ENCODE results near the gene MIPOL1.

The MIPOL1 gene

GRCh38 chr14:37590428-37591139 lies 392.8 kb downstream of the MIPOL1 start:
- Mint-ChIP-seq H3K4me3 (peak overlapping the region in 1 of 2 donors; percentile 37), H3K36me3 (peaks cover 8 to 19% of the 10 kb centered on the region in 2 donors), H3K27ac (peak overlapping the region; percentile 96), H3K9me3 (peaks cover 4 to 8% of the 10 kb centered on the region in 2 donors), H3K27me3 (peaks cover 60 to 81% of the 10 kb centered on the region in 2 donors), H3K4me1 (peaks cover 6 to 21% of the 10 kb centered on the region in 2 donors)
- no peak for DNase-seq
- ATAC-seq (replicated peaks) = no peak

- H3K4me3 Mint-ChIP-seq = peak overlapping the region; percentile 37 to 62
- peaks cover 60 to 82% of the 10 kb centered on the region in 2 donors for H3K27me3 Mint-ChIP-seq
- H3K4me1 Mint-ChIP-seq = peaks cover 12 to 29% of the 10 kb centered on the region in 2 donors
- peak overlapping the region; percentile 96 for H3K27ac Mint-ChIP-seq
- ATAC-seq (replicated peaks) = no peak
- H3K36me3 Mint-ChIP-seq = peaks cover 11 to 22% of the 10 kb centered on the region in 2 donors
- H3K9me3 Mint-ChIP-seq = peaks cover 4 to 8% of the 10 kb centered on the region in 2 donors
- DNase-seq = no peak
Observed at GRCh38 chr14:37591311-37591940, 393.7 kb downstream of the MIPOL1 start.

GRCh38 chr14:37591941-37592481 lies 394.3 kb downstream of the MIPOL1 start:
- peak overlapping the region in 1 of 2 donors; percentile 35 for H3K4me3 Mint-ChIP-seq
- H3K9me3 Mint-ChIP-seq = peaks cover 4 to 8% of the 10 kb centered on the region in 2 donors

GRCh38 chr14:37592482-37593408 lies 395.0 kb downstream of the MIPOL1 start:
- Mint-ChIP-seq H3K4me1 (peaks cover 12 to 30% of the 10 kb centered on the region in 2 donors), H3K27me3 (peaks cover 58 to 85% of the 10 kb centered on the region in 2 donors), H3K9me3 (peaks cover 4 to 8% of the 10 kb centered on the region in 2 donors), H3K4me3 (no peak overlapping the region), H3K36me3 (peaks cover 11 to 22% of the 10 kb centered on the region in 2 donors), H3K27ac (peak overlapping the region; percentile 84)
- ATAC-seq (replicated peaks) (no peak), DNase-seq (no peak)

More at GRCh38 chr14:37591941-37592481, 394.3 kb downstream of the MIPOL1 start:
- Mint-ChIP-seq H3K36me3 (peaks cover 11 to 22% of the 10 kb centered on the region in 2 donors), H3K27ac (peak overlapping the region; percentile 44), H3K4me1 (peaks cover 12 to 30% of the 10 kb centered on the region in 2 donors), H3K27me3 (peaks cover 63 to 85% of the 10 kb centered on the region in 2 donors)
- no peak for ATAC-seq (replicated peaks)
- no peak for DNase-seq

- Mint-ChIP-seq H3K27me3 (peaks cover 61 to 86% of the 10 kb centered on the region in 2 donors), H3K27ac (peak overlapping the region; percentile 89), H3K4me3 (peak overlapping the region in 1 of 2 donors; percentile 50), H3K4me1 (peaks cover 12 to 31% of the 10 kb centered on the region in 2 donors), H3K36me3 (peaks cover 11 to 22% of the 10 kb centered on the region in 2 donors), H3K9me3 (peaks cover 4 to 8% of the 10 kb centered on the region in 2 donors)
- DNase-seq (no peak), ATAC-seq (replicated peaks) (no peak)
Observed at GRCh38 chr14:37593511-37594237, 395.9 kb downstream of the MIPOL1 start.

- Mint-ChIP-seq H3K36me3 (peaks cover 13 to 29% of the 10 kb centered on the region in 2 donors), H3K4me1 (peaks cover 12 to 38% of the 10 kb centered on the region in 2 donors), H3K9me3 (peaks cover 4 to 12% of the 10 kb centered on the region in 2 donors), H3K27me3 (peaks cover 61 to 86% of the 10 kb centered on the region in 2 donors), H3K4me3 (peak overlapping the region; percentile 51 to 71), H3K27ac (peak overlapping the region; percentile 89)
- DNase-seq = no peak
- peak in 1 of 2 donors; percentile 20 for ATAC-seq (replicated peaks)
Observed at GRCh38 chr14:37594238-37594970, 396.7 kb downstream of the MIPOL1 start.

- peaks cover 14 to 29% of the 10 kb centered on the region in 2 donors for H3K36me3 Mint-ChIP-seq
- ATAC-seq (replicated peaks) = peak in 1 of 2 donors; percentile 15
- no peak for DNase-seq
- H3K4me3 Mint-ChIP-seq = peak within 1 kb of the TSS; percentile 71 to 75
- peaks cover 4 to 12% of the 10 kb centered on the region in 2 donors for H3K9me3 Mint-ChIP-seq
- H3K27me3 Mint-ChIP-seq = peaks cover 64 to 89% of the 10 kb centered on the region in 2 donors
- H3K27ac Mint-ChIP-seq = peak within 1 kb of the TSS; percentile 94
- peaks cover 12 to 46% of the 10 kb centered on the region in 2 donors for H3K4me1 Mint-ChIP-seq
Observed at GRCh38 chr14:37594971-37595808, 397.5 kb downstream of the MIPOL1 start, which contains the start of the genes FOXA1 and TTC6. Gene FOXA1 (minus strand): TSS chr14:37595249. CDS start chr14:37594972, 277 bp downstream. Gene TTC6 (plus strand): TSS chr14:37595629. CDS start chr14:37622065, 26,436 bp downstream.

GRCh38 chr14:37595809-37596621 lies 398.3 kb downstream of the MIPOL1 start:
- peak; percentile 47 for DNase-seq
- Mint-ChIP-seq H3K9me3 (peaks cover 4 to 12% of the 10 kb centered on the region in 2 donors), H3K4me3 (peak overlapping the region; percentile 71 to 75), H3K27me3 (peaks cover 66 to 88% of the 10 kb centered on the region in 2 donors), H3K36me3 (peaks cover 14 to 25% of the 10 kb centered on the region in 2 donors), H3K27ac (peak overlapping the region; percentile 94), H3K4me1 (peaks cover 12 to 47% of the 10 kb centered on the region in 2 donors)
- peak; percentile 83 to 87 for ATAC-seq (replicated peaks)

GRCh38 chr14:37596790-37597472 lies 399.2 kb downstream of the MIPOL1 start:
- no peak for DNase-seq
- no peak for ATAC-seq (replicated peaks)
- Mint-ChIP-seq H3K36me3 (peaks cover 11 to 20% of the 10 kb centered on the region in 2 donors), H3K9me3 (peaks cover 0 to 9% of the 10 kb centered on the region in 2 donors), H3K27me3 (peaks cover 63 to 88% of the 10 kb centered on the region in 2 donors), H3K4me3 (no peak overlapping the region), H3K4me1 (peaks cover 12 to 41% of the 10 kb centered on the region in 2 donors), H3K27ac (no peak overlapping the region)

GRCh38 chr14:37597538-37597913 lies 399.8 kb downstream of the MIPOL1 start:
- Mint-ChIP-seq H3K9me3 (peaks cover 0 to 7% of the 10 kb centered on the region in 2 donors), H3K4me1 (peaks cover 12 to 35% of the 10 kb centered on the region in 2 donors)

More at GRCh38 chr14:37597538-37597913, 399.8 kb downstream of the MIPOL1 start:
- Mint-ChIP-seq H3K27me3 (peaks cover 60 to 87% of the 10 kb centered on the region in 2 donors), H3K4me3 (no peak overlapping the region), H3K27ac (no peak overlapping the region), H3K36me3 (peaks cover 11 to 18% of the 10 kb centered on the region in 2 donors)
- DNase-seq (no peak), ATAC-seq (replicated peaks) (no peak)
